BLaER1 treated with 17β-estradiol and CSF1 and Interleukin-3, amounts not matched to agents 10 nM and 100 nM (cell line): ENCODE data around the gene METTL1.

ENCODE experiments used
- H3K27ac ChIP-seq, 11 experiments: shearing (Covaris generic); formaldehyde crosslinking; 2 replicates each; pipeline ENCODE4 v1.8.1; 2022
- H3K27me3 ChIP-seq, 11 experiments: shearing (Covaris generic); formaldehyde crosslinking; 2 replicates each; pipeline ENCODE4 v1.8.1; 2022
- H3K36me3 ChIP-seq, 11 experiments: shearing (Covaris generic); formaldehyde crosslinking; 2 replicates each; pipeline ENCODE4 v1.8.1; 2022
- H3K4me1 ChIP-seq, 10 experiments: shearing (Covaris generic); formaldehyde crosslinking; 2 replicates each; pipeline ENCODE4 v1.8.1; 2022
- H3K4me2 ChIP-seq, 11 experiments: shearing (Covaris generic); formaldehyde crosslinking; 2 replicates each; pipeline ENCODE4 v1.8.1; 2022
- H3K4me3 ChIP-seq, 10 experiments: shearing (Covaris generic); formaldehyde crosslinking; 2 replicates each; pipeline ENCODE4 v1.8.1; 2022
- H3K9ac ChIP-seq, 11 experiments: shearing (Covaris generic); formaldehyde crosslinking; 2 replicates each; pipeline ENCODE4 v1.8.1; 2022
- H3K9me3 ChIP-seq, 11 experiments: shearing (Covaris generic); formaldehyde crosslinking; replicated peaks in 1 of 11; 2 replicates each; pipeline ENCODE4 v1.8.1; 2022
- H4K20me1 ChIP-seq, 11 experiments: shearing (Covaris generic); formaldehyde crosslinking; 2 replicates each; pipeline ENCODE4 v1.8.1; 2022
- Cebpa-rat ChIP-seq, 11 experiments: shearing (Covaris generic); IDR thresholded peaks; 2 replicates each; pipeline ENCODE4 v1.8.1; 2022

The METTL1 gene

DNA sequence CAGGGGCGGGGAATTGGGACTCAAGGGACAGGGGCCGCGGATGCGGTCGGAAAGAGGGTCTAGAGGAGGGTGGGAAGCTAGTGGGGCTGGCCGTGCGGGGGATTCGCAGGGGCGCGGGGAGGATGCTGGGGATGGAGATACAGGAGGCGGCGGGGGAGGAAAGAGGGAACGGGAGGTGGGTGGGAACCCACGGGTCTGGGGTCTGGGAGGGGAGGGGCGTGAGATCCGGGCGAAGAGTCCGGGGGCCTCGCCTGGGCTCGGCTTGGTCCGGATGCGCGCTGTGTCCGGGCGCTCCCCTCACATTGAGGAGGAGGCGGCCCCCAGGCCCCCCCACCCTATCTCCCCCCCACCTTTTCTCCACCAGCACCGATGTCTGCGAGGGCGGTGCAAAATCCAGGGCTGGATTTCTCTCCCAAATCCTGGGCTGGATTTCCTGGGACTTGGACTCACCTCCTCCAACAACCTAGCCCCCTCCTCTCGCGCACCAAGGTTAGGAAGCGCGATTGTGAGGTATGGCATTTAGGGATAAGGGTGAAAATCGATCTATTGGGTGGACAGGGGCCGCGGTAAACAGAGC, 33.2 kb downstream of the METTL1 start, which contains the start of gene AGAP2:
Gene AGAP2, minus strand, starts transcription at position 82 of the 577 bp plus-strand sequence. CDS start 496 bp downstream, outside the sequence.
- Histone ChIP-seq H3K4me1 (peaks cover 38 to 50% (median 42%) of the 10 kb centered on the region in 10 experiments), H3K36me3 (peaks cover 10 to 46% (median 31%) of the 10 kb centered on the region in 11 experiments), H3K27ac (peak within 1 kb of the TSS in 8 of 11 experiments; percentile 69 to 89 (median 86); a peak in 14 of 22 replicates), H3K4me3 (peak within 1 kb of the TSS in 4 of 10 experiments; percentile 67 to 77 (median 70); a peak in 4 of 20 replicates), H3K9me3 (no peaks in the 10 kb centered on the region), H4K20me1 (peaks cover 0 to 61% (median 19%) of the 10 kb centered on the region in 11 experiments; a peak in 13 of 22 replicates), H3K9ac (peak within 1 kb of the TSS in 8 of 11 experiments; percentile 61 to 80 (median 75); a peak in 13 of 22 replicates), H3K27me3 (no peaks in the 10 kb centered on the region), H3K4me2 (peak within 1 kb of the TSS; percentile 82 to 97 (median 94); a peak in 20 of 22 replicates)
- no peak for TF ChIP-seq Cebpa-rat (IDR thresholded peaks at IDR 0.05)

DNA sequence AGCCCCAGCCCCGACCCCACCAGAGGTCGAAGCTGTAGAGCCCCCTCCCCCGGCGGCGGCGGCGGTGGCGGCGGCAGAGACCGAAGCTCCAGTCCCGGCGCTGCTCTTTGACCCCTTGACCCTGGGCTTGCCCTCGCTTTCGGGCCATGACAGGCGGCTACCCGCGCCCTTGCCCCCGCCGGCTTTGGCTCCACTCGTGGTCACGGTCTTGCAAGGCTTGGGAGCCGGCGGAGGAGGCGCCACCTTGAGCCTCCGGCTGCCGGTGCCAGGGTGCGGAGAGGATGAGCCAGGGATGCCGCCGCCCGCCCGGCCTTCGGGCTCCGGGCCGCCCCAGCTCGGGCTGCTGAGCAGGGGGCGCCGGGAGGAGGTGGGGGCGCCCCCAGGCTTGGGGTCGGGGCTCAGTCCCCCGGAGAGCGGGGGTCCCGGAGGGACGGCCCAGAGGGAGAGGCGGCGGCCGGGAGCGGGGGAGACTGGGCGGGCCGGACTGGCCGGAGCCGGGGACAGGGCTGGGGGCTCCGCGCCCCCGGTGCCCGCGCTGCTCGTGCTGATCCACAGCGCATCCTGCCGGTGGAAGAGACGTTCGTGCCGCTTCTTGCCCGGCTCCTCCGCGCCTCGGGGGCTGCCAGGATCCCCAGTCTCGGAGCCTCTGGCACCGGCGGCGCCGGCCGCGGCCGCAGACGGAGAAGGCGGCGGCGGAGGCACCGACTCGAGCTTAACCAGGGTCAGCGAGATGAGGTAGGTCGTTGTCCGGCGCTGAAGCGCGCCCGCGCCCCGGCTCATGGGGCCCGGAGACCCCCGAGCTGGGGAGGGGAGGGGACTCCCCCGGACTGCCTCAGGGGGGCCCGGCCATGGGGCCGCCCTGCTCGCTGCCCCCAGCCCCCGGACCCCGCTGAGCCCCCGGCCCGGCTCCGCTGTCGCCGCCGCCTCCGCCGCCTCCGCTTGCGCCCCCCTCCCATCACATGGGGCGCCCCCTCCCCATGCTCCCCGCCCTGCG, 34.1 kb downstream of the METTL1 start:
- Histone ChIP-seq H3K9me3 (no peaks in the 10 kb centered on the region), H3K9ac (no peak overlapping the region), H3K4me3 (no peak overlapping the region), H3K36me3 (peaks cover 20 to 55% (median 41%) of the 10 kb centered on the region in 11 experiments), H3K27me3 (no peaks in the 10 kb centered on the region), H3K27ac (no peak overlapping the region; a peak in 1 of 22 replicates), H4K20me1 (peaks cover 0 to 68% (median 19%) of the 10 kb centered on the region in 11 experiments; a peak in 13 of 22 replicates), H3K4me2 (no peak overlapping the region), H3K4me1 (peaks cover 36 to 45% (median 38%) of the 10 kb centered on the region in 10 experiments)
- TF ChIP-seq Cebpa-rat (IDR thresholded peaks at IDR 0.05): no peak

DNA sequence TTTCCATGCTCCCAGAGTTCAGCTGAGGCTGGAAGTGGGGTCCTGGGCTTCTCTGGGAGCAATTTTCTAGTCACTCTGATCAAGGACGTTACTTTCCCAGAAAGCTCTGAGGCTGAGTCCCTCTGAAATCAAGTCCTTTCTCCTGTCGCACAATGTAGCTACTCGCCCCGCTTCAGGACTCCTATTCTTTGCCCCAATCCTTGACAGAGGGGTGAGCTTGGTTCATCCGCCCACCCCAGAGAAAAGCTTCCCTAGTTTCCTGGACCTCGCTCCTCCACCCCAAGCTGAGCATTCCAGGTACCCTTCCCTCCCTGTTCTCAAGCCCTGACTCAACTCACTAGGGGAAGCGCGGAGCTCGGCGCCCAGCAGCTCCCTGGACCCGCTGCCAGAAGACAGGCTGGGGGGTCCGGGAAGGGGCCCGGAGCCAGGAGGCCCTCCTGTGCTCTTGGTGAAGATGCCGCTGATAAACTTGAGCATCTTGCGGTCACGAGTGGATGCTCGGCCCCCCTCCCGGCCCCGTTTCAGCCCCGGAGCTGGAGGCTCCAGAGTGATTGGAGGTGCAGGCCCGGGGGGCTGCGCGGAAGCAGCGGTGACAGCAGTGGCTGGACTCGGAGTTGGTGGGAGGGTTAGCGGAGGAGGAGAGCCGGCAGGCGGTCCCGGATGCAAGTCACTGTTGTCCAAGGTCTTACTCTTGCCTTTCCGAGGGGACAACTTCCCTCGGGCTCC, 35.0 kb downstream of the METTL1 start:
- Histone ChIP-seq H3K4me2 (no peak overlapping the region), H3K9me3 (no peaks in the 10 kb centered on the region), H3K4me1 (peaks cover 29 to 36% (median 29%) of the 10 kb centered on the region in 10 experiments), H3K27me3 (no peaks in the 10 kb centered on the region), H3K9ac (0 out of 22 replicates have a peak overlapping the region, but pooled peaks of 1 of the 11 experiments have one; percentile 16), H3K36me3 (peaks cover 29 to 64% (median 50%) of the 10 kb centered on the region in 11 experiments), H3K4me3 (no peak overlapping the region), H3K27ac (no peak overlapping the region; a peak in 2 of 22 replicates), H4K20me1 (peaks cover 0 to 75% (median 19%) of the 10 kb centered on the region in 11 experiments; a peak in 13 of 22 replicates)
- TF ChIP-seq Cebpa-rat (IDR thresholded peaks at IDR 0.05): no peak

DNA sequence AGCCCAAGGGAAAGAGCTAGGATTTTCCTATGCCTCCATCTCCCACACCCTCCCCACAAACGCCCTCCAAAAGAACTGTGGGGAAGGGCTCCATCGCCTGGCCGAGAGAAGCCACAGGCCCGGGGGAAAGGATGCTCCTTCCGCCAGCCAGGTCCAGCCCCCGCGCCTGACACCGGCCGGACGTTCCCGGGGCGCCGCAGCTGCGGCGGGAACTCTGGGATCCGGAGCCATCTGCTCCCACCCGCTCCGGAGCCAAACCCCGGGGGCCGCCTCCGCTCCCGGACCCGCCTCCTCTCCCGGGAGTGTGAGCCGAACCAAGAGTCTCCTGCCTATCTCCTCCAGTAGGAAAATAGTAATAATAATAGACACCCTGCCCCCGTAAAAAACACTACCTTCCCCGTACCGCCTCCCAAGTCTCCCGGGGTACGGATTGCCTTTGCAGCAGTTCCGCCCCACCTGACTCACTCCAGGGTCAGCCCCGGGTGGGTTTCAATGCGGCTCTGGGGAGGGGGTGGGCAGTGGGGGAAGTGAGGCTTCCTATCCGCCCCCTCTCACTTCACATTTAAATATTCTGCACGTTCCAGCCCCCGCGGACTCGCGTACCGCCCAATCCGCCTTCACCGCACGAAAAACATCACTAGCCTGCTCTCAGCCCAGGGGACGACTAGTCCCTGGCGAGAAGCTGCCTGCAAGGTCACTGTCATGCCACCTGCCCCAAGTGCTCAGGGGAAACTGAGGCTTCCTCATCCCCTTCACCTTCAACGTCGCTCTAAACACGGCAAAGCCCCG, 35.8 kb downstream of the METTL1 start:
- H4K20me1 ChIP-seq: peaks cover 0 to 81% (median 19%) of the 10 kb centered on the region in 11 experiments; a peak in 13 of 22 replicates
- H3K9me3 ChIP-seq: no peaks in the 10 kb centered on the region
- H3K27me3 ChIP-seq: no peaks in the 10 kb centered on the region
- peaks cover 21 to 28% (median 22%) of the 10 kb centered on the region in 10 experiments for H3K4me1 ChIP-seq
- no peak for TF ChIP-seq Cebpa-rat (IDR thresholded peaks at IDR 0.05)
- H3K4me3 ChIP-seq: no peak overlapping the region
- peak overlapping the region in 1 of 11 experiments; percentile 18; a peak in 1 of 22 replicates for H3K9ac ChIP-seq
- H3K27ac ChIP-seq: no peak overlapping the region; a peak in 1 of 22 replicates
- no peak overlapping the region for H3K4me2 ChIP-seq
- H3K36me3 ChIP-seq: peaks cover 36 to 72% (median 57%) of the 10 kb centered on the region in 11 experiments

DNA sequence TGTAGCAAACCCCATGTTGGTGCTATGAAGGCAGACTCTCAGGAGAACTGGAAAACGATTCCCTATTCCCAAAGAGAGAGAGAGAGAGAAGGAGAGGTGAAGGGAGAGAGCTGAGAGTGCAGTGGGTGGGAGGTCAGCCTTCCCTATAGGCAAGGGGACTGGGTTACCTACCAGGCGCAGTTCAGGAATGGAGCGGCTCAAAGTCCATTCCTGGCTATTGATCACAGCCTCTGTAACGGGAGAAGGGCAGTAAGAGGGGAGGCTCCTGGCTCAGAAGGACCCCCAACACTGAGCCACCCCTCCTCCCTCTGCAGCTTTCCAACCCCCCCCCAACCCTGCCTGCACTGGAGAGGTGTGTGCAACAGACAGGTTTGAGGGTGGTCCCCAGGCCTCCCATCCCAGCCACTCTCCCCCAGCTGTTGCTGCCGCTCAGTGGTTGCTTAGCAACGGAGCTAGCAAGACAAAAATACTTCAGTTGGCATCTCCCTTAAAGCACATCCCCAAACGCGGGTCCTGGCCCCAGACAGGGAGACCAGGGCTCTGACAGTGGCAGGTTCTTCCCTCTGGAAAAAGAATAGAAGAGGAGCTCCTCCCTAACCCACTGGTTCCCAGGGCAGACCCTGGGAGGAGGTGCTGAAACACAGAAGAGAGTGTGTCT, 36.6 kb downstream of the METTL1 start:
- H3K9me3 ChIP-seq: no peaks in the 10 kb centered on the region
- TF ChIP-seq Cebpa-rat (IDR thresholded peaks at IDR 0.05): no peak
- H4K20me1 ChIP-seq: peaks cover 0 to 83% (median 19%) of the 10 kb centered on the region in 11 experiments; a peak in 13 of 22 replicates
- H3K9ac ChIP-seq: no peak overlapping the region; a peak in 1 of 22 replicates
- peaks cover 13 to 20% (median 14%) of the 10 kb centered on the region in 10 experiments for H3K4me1 ChIP-seq
- no peak overlapping the region for H3K4me3 ChIP-seq
- H3K27me3 ChIP-seq: no peaks in the 10 kb centered on the region
- H3K4me2 ChIP-seq: no peak overlapping the region
- H3K36me3 ChIP-seq: peaks cover 44 to 80% (median 65%) of the 10 kb centered on the region in 11 experiments
- no peak overlapping the region for H3K27ac ChIP-seq

DNA sequence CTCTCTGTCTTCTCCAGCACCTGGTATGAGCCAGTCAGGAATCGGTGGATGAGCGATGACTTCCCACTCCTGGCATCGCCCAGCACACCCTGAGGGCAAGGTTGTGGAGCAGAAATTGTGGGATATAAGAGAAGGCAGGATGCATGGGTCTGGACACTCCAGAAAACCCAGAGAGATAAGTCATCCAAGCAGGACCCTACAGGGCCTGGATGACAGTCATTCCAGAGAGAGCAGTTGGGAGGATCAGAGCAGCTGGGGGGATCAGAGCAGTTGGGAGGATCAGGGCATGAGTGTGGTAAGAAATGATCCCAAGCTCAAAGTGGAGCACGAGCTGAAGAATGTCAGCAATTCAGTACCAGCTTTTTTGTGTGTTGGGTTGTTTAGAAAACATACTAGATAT, 37.3 kb downstream of the METTL1 start:
- TF ChIP-seq Cebpa-rat (IDR thresholded peaks at IDR 0.05): no peak
- Histone ChIP-seq H3K27ac (no peak overlapping the region), H3K4me1 (peaks cover 6 to 13% (median 6%) of the 10 kb centered on the region in 10 experiments), H3K9me3 (no peaks in the 10 kb centered on the region), H3K4me3 (no peak overlapping the region), H3K36me3 (peaks cover 51 to 87% (median 73%) of the 10 kb centered on the region in 11 experiments), H4K20me1 (peaks cover 0 to 76% (median 19%) of the 10 kb centered on the region in 11 experiments; a peak in 13 of 22 replicates), H3K4me2 (no peak overlapping the region), H3K9ac (no peak overlapping the region), H3K27me3 (no peaks in the 10 kb centered on the region)

DNA sequence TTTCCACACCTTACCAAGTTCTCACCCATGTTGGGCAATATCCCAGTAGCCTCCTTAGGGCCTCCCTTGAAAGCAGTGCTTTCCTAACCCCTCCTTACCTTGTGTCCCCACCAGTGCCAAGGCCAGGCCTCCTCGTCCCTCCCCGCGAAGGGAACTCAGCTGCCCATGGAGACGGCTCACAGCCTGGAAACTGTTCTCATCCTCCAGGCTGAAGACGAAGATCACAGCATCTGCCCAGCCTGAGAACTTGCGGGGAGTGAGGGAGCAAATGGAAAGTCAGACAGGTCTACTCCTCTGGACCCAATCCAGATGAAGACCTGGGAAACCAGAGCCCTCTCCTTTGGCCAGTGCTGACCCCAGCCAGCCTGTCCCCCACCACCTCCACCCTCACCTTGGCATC, 38.0 kb downstream of the METTL1 start:
- Histone ChIP-seq H3K9ac (no peak overlapping the region), H3K27me3 (no peaks in the 10 kb centered on the region), H3K36me3 (peaks cover 54 to 89% (median 77%) of the 10 kb centered on the region in 11 experiments), H4K20me1 (peaks cover 0 to 70% (median 19%) of the 10 kb centered on the region in 11 experiments; a peak in 13 of 22 replicates), H3K4me1 (peaks cover 0 to 6% (median 0%) of the 10 kb centered on the region in 10 experiments; a peak in 7 of 20 replicates), H3K4me3 (no peak overlapping the region), H3K9me3 (no peaks in the 10 kb centered on the region), H3K4me2 (no peak overlapping the region), H3K27ac (no peak overlapping the region)
- no peak; a peak in 1 of 22 replicates for TF ChIP-seq Cebpa-rat (IDR thresholded peaks at IDR 0.05)
